GM19452 (cell line): ENCODE measurements around the gene NUDT22.

Experiments
- ATAC-seq: cut with Tn5 transposase; IDR thresholded peaks from one replicate; pipeline ENCODE4 v1.9.1; 2021; ENCODE audit not compliant: unreplicated experiment

NUDT22 gene

DNA sequence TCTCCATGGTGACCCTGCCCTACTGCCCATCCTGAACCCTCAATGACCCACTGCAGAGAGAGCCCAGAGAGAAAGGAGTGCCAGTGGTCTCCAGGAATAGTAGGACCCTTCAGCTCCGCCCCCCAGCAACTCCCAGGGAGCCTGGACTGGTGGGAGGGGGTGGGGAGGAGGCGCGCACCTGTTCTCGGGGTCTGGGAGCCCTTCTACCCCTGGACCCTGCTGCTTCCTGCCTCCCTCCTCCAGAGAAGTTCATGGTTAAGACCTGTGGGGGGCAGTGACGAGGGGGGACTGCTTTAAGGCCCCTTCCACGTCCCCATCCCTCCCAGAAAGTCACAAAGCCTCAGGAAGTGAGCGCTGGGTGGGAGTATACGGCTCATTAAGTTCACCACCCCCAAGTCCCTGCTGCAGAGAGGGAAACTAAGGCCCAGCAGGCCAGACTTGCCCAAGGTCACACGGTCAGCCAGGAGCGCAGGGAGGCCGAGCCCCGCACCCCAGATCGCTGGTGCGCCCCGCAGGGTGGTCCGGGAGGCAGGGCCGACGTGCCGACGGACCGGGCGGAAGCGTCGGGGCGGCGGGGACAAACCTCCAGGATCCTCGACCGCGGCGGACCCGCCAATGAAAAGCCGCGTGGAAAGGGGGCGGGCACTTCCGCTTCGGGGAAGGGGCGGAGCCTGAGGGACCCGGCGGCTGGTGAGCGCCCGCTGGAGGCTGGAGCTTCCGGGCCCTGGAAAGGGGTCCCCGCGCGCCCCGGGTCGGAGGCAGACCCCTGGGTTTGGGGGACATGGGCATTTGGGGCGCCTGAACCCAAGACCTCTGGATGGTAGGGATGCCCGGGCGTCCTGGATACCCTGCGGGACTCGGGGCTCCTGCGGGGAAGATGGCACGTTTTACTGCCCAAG, at the start of gene NUDT22, which contains the start of gene TRPT1:
Gene NUDT22 (plus strand): TSS at position 667 of the 899 bp plus-strand sequence. CDS start 379 bp downstream, outside the sequence.
Gene TRPT1 (minus strand): TSS at position 579 of the 899 bp plus-strand sequence. CDS start 326 bp downstream, at position 253.
- ATAC-seq = peak; percentile 49

DNA sequence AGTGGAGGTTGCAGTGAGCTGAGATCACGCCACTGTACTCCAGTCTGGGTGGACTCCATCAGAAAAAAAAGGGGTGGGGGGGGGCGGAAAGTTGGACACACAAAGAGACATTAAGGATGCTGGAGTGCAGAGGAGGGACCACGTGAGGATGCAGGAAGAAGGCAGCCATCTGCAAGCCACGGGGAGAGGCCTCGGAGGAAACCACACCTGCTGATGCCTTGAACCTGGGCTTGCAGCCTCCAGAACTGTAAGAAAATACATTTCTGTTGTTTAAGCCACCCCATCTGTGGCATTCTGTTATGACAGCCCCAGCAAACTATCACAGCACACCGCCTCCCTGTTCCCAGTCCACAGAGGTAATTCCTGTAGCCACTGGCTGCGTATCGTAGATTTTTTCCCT, 49.3 kb upstream of the NUDT22 start:
- no peak for ATAC-seq

- ATAC-seq = no peak
Measured at GRCh38 chr11:64178203-64178602, 47.9 kb upstream of the NUDT22 start.

GRCh38 chr11:64178951-64179639, 47.0 kb upstream of the NUDT22 start:
- ATAC-seq = no peak

GRCh38 chr11:64180891-64181290, 45.2 kb upstream of the NUDT22 start:
- ATAC-seq = no peak

DNA sequence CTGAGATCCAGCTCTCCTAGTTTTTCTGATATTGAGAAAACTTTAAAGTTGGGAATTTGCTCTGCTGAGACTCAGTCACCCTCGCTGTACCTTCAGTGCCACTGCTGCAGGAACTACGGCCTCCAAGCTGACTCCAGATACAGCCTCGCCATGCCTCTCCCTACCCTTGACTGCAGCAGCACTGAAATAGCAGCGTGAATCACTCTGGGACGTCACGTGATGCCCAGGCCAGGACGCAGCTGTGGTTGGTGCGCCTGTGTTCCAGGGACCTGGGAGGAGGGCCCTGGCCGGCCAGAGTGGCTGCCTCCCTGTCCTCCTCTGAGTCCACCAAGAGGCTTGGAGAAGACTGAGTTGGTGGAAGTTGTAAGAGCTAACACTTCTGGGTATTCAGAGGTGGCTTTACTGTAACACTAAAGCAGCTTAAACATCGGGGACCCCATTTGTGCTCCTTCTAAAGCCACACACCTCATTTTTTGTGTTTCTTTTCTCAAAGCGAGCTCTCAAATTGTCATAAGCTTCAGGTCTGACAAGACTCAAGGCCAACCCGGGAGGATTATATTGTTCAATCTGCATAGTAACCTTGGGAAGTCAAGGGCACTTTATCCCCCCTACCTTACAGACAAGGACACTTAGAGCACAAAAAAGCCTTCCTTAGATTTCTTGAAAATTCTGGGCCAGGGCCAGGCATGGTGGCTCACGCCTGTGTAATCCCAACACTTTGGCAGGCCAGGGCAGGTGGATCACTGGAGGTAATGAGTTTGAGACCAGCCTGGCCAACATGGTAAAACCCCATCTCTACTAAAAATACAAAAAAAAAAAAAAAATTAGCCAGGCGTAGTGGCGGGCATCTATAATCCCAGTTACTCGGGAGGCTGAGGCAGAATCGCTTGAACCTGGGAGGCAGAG, 44.3 kb upstream of the NUDT22 start:
- ATAC-seq = no peak

- ATAC-seq = no peak
Measured at GRCh38 chr11:64183890-64184289, 42.2 kb upstream of the NUDT22 start.

GRCh38 chr11:64185175-64185692, 40.8 kb upstream of the NUDT22 start:
- ATAC-seq = peak; percentile 27

DNA sequence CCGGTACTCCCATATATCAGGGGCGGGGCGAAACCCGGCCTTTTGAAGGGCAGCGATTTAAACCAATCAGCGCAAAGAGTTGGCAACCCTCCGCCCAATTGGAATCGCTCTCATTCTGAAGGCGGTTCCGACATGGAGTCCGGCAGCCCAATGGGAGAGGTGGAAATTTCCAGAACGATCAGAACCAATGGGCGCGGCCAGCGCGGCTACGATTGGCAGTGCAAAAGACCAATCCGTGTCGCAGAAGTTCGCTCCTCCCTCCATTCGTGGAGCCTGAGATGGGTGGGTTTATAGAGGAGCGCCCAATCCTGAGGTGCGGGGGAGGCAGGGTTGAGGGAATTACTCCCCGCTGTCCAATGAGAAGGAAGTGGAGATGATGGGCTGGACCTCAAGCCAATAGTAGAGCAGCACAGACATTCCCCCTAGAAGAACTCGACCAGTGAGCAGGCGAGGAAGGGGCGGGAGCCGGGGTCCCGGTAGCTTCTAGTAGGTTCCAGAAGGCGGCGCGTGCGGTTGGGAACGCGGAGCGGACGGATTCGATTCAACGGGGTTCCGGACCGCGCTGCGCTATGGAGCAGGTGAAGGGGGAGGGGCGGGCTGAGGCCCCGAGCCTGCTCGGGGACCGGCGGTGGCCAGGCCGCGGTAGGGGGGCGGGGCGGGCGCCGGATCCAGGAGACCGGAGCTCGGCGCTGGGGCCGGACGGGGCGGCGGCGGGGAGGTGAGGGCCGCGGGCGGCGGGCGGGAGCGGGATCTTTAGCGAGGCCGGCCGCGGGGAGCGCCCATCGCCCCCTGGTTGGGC, 40.2 kb upstream of the NUDT22 start, which contains the start of gene STIP1:
Gene STIP1 (plus strand): TSS at position 479 of the 799 bp plus-strand sequence. CDS start 91 bp downstream, at position 570.
- peak; percentile 74 for ATAC-seq

GRCh38 chr11:64186492-64187165, 39.4 kb upstream of the NUDT22 start:
- no peak for ATAC-seq

- no peak for ATAC-seq
Measured at GRCh38 chr11:64192434-64192833, 33.6 kb upstream of the NUDT22 start.

GRCh38 chr11:64196626-64197025, 29.4 kb upstream of the NUDT22 start:
- ATAC-seq = no peak

DNA sequence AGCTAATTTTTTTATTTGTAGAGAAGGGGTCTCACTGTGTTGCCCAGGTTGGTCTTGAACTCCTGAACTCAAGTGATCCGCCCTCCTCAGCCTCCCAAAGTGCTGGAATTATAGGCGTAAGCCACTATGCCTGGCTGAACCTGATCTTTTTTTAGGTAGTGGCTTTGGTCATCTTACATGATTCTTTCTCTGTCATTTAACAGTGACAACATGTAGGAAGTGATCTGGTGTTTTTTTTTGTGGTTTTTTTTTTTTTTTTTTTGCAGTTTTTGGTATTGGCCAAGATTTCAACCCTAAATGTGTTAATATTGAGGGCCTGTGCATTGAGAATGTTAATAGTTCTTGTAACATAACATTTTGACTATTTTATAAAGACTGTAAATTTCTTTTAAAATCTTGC, 27.6 kb upstream of the NUDT22 start:
- ATAC-seq = no peak

- ATAC-seq = no peak
Measured at GRCh38 chr11:64201543-64201942, 24.5 kb upstream of the NUDT22 start.

GRCh38 chr11:64202992-64203391, 23.1 kb upstream of the NUDT22 start:
- ATAC-seq = no peak

DNA sequence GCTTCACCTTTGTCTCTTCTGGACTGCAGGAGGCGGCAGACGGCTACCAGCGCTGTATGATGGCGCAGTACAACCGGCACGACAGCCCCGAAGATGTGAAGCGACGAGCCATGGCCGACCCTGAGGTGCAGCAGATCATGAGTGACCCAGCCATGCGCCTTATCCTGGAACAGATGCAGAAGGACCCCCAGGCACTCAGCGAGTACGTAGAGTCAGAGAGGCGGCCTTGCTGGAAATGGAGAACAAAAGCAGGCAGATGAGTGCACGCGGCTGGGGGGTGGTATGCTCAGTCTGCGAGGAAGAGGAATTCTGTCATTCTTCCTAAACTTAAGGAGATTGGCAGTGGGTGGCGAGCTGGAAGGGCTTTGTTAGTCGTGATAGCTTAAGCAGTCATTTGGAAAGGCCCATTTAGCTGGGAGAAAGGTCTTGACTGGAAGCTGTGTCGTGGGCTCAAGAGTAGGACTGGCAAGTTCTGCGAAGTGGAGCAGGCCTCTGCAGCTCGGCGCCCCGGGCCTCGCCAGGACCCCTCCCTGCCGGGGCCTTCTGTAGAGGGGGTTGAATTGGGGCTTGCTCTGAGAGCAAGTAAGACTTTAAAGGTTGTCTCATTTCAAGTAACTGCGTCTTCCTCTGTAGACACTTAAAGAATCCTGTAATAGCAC, 22.5 kb upstream of the NUDT22 start:
- no peak for ATAC-seq

- no peak for ATAC-seq
Measured at GRCh38 chr11:64204080-64204440, 22.0 kb upstream of the NUDT22 start.

GRCh38 chr11:64204464-64204989, 21.5 kb upstream of the NUDT22 start:
- no peak for ATAC-seq
